GM12874 (cell line): Measurements from ENCODE around the gene FBP1.

Experiments
- CTCF ChIP-seq: IDR thresholded peaks from 2 replicates; pipeline ENCODE4 v1.5.1; 2011; ENCODE audit warnings: low read depth, mild to moderate bottlenecking, control low read depth, low read length, moderate library complexity; ENCODE audit not compliant: insufficient read depth

The FBP1 gene

GRCh38 chr9:94619026-94619425 lies 20.3 kb downstream of the FBP1 start:
- no peak for TF ChIP-seq CTCF

GRCh38 chr9:94613003-94613402 lies 26.3 kb downstream of the FBP1 start:
- no peak for TF ChIP-seq CTCF

GRCh38 chr9:94612071-94612470 lies 27.2 kb downstream of the FBP1 start:
- no peak for TF ChIP-seq CTCF

GRCh38 chr9:94611638-94612068 lies 27.7 kb downstream of the FBP1 start:
- TF ChIP-seq CTCF: no peak

- TF ChIP-seq CTCF: no peak
These were observed 29.1 kb downstream of the FBP1 start for GRCh38 chr9:94610181-94610606.

GRCh38 chr9:94607423-94607691 lies 32.0 kb downstream of the FBP1 start:
- no peak for TF ChIP-seq CTCF

GRCh38 chr9:94606646-94607422 lies 32.5 kb downstream of the FBP1 start:
- no peak for TF ChIP-seq CTCF
